ENCODE data around the gene GASK1A. TPM values are rescaled to one million over a fixed set of nuclear protein-coding genes. Genes with fewer than 3 reads are reported as not detected.

The GASK1A gene
- total and polyA plus RNA-seq, 4 donors, result 0.79 to 22.8 (median 4.6) TPM

- no peak overlapping the region for H3K27ac ChIP-seq (ENCODE audit: low read depth in 1 of 2, low read length in 2 of 2)
- H3K27me3 ChIP-seq (ENCODE audit: control insufficient read depth in 4 of 4, insufficient read depth in 4 of 4, low read length in 3 of 4), result no peaks in the 10 kb centered on the region
- no peaks in the 10 kb centered on the region for H3K9me3 ChIP-seq (ENCODE audit: control insufficient read depth in 4 of 4, low read length in 3 of 4)
- 81% methylated on average over 6 of the region's 6 CpGs for WGBS
- H3K36me3 ChIP-seq (ENCODE audit: control insufficient read depth in 4 of 4, insufficient read depth in 3 of 4, low read depth in 1 of 4, low read length in 3 of 4), result peaks cover 0 to 6% (median 0%) of the 10 kb centered on the region in 4 donors
- H3K4me1 ChIP-seq (ENCODE audit: control insufficient read depth in 4 of 4, insufficient read depth in 4 of 4, low read length in 3 of 4), result peaks cover 0 to under 1% (median 0%) of the 10 kb centered on the region in 4 donors
- no peak for DNase-seq (ENCODE audit: low spot score)
- no peak for TF ChIP-seq ZBTB33 (IDR thresholded peaks at IDR 0.05)
- no peak for TF ChIP-seq RXRA (IDR thresholded peaks at IDR 0.05)
- no peak for TF ChIP-seq FOXA1 (IDR thresholded peaks at IDR 0.05)
- no peak for TF ChIP-seq REST (IDR thresholded peaks at IDR 0.05)
- TF ChIP-seq NR2F2 (IDR thresholded peaks at IDR 0.05), result no peak
- no peak for TF ChIP-seq CTCF (IDR thresholded peaks at IDR 0.05; ENCODE audit: low read depth, low read length, missing input control)
- no peak for TF ChIP-seq GABPA (IDR thresholded peaks at IDR 0.05 in 1 of 2, conservative IDR thresholded peaks at IDR 0.05 in 1 of 2)
- TF ChIP-seq FOXA2 (IDR thresholded peaks at IDR 0.05), result no peak
- TF ChIP-seq RAD21 (IDR thresholded peaks at IDR 0.05), result no peak
- TF ChIP-seq YY1 (IDR thresholded peaks at IDR 0.05), result no peak
- no peak for TF ChIP-seq MAX (IDR thresholded peaks at IDR 0.05)
- H3K4me3 ChIP-seq (ENCODE audit: low read depth in 1 of 3, low read length in 3 of 3), result no peak overlapping the region
- H3K9ac ChIP-seq (ENCODE audit: low read depth in 1 of 2, low read length in 2 of 2), result no peak overlapping the region
These were observed 45.2 kb downstream of the GASK1A start for GRCh38 chr3:43024181-43024885.

- no peak for DNase-seq (ENCODE audit: low spot score)
- WGBS, result 85% methylated on average over 5 of the region's 5 CpGs
- H3K9ac ChIP-seq (ENCODE audit: low read depth in 1 of 2, low read length in 2 of 2), result no peak overlapping the region
- H3K9me3 ChIP-seq (ENCODE audit: control insufficient read depth in 4 of 4, low read length in 3 of 4), result no peaks in the 10 kb centered on the region
- no peaks in the 10 kb centered on the region for H3K27me3 ChIP-seq (ENCODE audit: control insufficient read depth in 4 of 4, insufficient read depth in 4 of 4, low read length in 3 of 4)
- H3K4me1 ChIP-seq (ENCODE audit: control insufficient read depth in 4 of 4, insufficient read depth in 4 of 4, low read length in 3 of 4), result no peaks in the 10 kb centered on the region
- no peak overlapping the region for H3K27ac ChIP-seq (ENCODE audit: low read depth in 1 of 2, low read length in 2 of 2)
- H3K36me3 ChIP-seq (ENCODE audit: control insufficient read depth in 4 of 4, insufficient read depth in 3 of 4, low read depth in 1 of 4, low read length in 3 of 4), result peaks cover 0 to 6% (median 0%) of the 10 kb centered on the region in 4 donors
- no peak for TF ChIP-seq REST (IDR thresholded peaks at IDR 0.05)
- H3K4me3 ChIP-seq (ENCODE audit: low read depth in 1 of 3, low read length in 3 of 3), result no peak overlapping the region
These were observed 46.3 kb downstream of the GASK1A start for GRCh38 chr3:43025423-43025822.
